ENCODE data around the gene UROC1.

UROC1 gene

DNA sequence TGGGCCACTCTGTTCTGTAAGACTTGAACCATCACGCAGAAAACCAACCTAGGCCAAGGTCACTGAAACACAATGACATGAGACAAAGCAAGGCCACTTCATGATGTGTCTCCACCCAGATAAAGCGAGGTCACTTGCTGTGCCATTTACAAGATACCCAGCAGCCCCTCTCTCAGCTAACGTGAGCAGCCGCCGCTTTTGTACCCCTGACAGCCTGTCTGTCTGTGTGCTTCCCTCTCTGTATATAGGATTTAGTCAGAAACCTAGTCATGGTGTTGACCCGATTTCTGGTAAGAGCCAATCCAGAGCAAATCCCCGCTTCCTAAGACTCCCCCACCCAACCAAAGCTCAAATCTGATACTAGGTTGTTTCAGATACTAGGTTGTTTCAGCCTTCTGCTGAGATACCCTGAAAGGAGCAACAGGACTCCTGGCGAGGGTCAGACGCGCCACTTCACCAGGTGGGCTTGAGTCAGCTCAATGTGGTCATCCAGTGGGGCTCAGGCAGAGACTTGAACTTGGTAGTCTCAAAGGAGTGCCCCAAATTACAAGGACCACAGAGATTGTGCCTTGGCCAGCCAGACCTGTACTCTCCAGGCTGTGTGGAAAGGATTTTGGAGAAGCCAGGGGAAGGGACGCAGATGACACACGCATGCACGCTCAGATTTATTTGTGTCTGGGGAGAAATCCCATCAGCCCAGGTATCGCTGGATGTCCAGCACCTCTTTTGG, 38.8 kb downstream of the UROC1 start:
- no peak for DNase-seq (ENCODE audit: low spot score)

DNA sequence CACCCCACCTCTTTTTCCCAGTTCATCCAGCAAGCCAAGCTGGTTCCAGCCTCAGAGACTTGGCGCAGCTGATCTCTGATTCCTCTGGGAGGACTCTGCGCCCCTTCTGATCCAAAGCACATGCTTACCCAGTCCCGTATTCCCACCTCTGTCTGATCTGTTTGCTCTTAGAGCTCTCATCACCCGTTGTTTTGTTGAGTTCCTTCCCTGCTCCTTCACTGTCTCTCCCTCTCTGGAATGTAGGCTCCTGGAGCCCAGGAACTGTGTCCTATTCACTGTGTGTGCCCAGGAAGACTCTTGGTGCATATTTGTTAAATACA, 40.6 kb downstream of the UROC1 start:
- no peak for DNase-seq (ENCODE audit: low spot score)

DNA sequence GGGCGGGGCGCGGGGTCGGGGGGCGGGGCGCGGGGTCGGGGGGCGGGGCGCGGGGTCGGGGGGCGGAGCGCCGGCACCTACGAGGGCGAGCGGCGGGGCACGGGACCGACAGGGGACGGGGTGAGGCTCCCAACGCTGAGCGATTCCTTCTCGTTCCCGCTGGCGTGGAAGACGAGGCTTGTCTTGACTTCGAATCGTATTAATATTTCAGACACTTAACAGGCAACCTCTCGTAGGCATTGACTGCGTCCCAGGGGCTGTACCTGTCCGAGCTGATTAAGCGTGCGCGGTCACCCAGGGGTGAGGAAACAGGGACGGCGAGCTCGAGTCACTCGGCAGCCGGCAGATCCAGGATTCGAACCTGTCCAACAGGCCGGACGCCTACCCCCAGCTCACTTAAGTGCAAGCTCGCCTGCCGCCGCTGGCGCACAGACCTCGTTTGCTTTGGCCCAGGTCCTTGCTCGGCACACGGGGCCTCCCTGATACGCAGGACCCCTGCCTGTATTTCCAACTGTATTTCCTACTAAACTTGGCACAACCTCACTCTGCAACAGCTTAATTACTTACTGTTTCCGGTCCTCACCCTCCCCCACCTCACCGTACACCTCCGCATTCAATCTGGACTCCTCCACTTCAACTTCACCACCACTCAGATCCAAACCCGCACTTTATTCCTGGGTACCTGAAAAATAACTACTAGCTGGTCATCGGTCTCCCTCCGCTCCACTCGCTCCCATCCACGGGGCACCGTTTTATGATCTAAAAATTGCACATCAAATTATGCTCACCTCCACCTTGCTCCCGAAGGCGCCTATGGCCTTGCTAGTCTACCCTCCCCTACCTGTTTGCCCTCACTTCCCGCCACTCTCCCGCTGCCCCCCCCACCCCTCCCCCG, 41.2 kb downstream of the UROC1 start:
- DNase-seq (ENCODE audit: low spot score) = peak; percentile 65

DNA sequence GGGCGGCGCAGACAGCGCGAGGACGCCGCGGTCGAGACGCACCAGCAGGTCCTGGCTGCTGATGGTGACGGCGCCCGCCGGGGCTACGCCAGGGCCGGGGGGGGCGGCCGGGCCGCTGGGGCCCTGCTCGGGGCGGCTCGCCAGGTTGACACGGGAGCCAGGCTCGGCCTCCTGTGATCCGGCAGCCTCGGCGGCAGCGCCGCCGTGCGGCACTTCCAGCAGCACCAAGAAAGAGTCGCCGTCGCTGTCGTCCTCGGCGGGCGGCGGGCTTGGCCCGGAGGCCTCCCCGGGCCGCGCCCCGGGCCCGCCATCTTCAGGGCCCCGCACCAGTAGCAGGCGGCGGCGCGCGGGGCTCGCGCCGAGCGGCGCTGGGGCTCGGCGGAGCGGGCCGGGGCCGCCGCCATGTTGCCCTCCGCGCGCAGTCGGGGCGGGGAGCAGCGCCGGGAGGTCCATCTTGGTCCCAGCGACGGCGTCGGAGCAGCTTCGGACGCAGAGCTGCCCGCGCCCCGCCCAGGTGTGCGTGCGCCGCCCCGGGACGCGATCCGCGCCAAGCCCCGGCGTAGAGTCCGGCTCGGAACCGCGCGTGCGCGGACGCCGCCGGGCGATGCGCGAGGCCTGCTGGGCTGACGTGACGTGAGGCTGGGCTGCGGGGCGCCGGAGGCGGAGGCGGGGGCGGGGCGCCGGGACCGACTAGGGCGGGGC, 42.0 kb downstream of the UROC1 start, which contains the start of gene ZXDC:
Gene ZXDC, minus strand, starts transcription at position 479 of the 702 bp plus-strand sequence. Its CDS starts 26 bp downstream, at position 453.
- DNase-seq (ENCODE audit: low spot score) = peak; percentile 93

DNA sequence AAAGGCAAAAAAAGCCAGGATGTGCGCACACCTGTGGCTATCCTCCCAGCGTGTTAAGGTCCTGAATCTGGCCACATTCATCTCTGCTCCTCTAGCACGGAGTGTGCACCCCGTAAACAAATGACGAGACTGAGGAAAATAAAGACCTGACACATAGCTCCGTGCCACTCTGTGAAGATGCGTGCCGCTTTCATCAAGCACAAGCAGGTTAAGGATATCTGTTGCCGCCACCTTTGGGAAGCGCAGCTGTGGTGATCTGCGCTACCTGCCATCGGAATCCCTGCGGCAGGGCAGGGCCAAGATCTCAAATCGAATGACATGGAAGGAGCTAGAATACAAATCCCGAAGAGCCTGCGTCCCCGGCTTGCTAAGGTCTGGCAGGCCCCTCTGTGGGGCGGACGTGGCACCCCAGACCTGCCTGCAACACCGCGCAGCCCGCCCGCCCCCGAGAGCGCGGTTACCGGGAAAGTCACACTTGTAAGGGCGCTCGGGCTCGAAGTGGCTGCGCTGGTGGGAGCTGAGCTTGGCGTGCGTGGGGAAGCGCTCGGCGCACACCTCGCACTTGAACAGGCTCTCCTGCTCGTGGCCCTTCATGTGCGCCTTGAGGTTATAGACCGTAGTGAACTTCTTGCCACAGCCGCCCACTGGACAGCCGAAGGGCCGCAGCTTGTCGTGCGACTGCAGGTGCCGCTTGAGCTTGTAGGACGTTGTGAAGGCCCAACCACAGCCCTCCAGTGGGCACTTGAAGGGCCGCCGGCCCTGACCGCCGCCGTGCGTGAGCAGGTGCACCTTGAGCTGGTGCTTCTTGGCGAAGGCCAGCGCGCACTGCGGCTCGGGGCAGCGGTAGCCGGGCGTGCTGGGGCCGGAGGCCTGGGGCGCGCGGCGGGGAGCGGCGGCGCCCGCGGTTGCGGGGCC, 42.8 kb downstream of the UROC1 start:
- DNase-seq (ENCODE audit: low spot score) = no peak

DNA sequence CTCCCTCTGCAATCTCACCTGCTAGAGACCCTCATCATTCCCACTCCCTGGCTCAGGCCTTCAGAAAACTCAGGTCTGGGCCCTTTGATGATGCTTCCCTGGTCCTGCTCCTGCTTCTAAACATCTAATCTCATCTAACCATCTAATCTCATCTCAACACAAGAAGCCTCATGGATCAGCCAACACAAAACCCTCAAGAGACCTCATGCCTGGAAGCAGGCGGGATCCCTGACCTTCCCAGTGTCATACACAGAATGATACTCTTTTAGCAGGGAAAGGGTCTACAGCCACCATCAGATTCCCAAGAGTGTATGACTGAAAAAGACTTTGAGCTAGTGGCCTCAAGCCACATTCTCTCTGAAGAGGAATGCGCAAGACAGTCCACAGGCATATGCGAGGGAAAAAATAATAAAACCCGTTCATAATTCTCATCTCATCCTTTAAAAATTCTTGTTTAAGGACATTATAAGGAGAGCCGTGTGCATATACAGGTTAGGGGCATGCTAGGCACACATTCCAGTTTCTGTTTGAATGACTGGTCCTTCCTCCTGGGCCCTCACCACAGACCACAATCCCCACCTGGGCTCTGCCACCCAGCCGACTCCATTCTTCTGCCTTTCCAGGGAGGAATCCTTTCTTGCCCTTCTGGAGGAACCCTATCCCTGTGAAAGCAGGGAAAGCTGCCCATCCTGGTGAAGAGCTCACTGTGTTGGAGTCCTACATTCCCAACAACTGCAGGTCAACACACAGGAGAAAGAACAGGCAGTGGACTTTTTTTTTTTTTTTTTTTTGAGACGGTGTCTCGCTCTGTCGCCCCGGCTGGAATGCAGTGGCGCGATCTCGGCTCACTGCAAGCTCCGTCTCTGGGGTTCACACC, 44.0 kb downstream of the UROC1 start:
- no peak for DNase-seq (ENCODE audit: low spot score)

DNA sequence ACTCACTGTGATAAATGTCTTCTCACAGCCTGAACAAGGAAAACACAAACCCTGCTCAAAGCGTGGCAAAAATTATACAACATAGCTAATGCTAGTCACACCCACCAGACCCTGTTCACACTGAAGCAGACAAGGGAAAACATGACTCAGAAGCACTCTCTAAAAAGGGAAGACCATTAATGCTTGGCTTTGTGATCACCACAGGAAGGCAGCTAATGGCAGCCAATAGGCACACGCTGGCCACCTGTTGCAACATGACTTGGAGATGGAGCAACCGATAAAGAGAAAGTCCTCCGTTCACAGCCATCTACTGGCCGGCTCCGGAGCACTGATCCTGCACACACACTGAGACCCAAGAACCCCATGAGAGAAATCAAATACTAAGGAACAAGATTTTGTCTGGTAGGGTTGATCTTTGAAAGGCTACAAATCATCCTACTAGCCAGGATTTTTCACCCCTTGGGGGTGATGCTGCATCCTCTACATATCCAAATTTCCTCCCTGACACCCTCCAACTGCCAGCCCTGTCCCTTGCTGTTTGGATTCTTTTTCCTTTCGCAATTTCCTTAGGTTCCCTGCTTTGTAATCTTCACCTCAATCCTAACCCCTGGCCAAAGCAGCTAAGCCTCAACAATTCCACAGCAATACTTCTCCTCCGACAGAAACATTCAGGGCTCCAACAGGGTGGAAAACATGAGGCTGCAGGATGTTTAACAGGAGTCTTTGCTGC, 45.1 kb downstream of the UROC1 start:
- DNase-seq (ENCODE audit: low spot score) = peak; percentile 37

DNA sequence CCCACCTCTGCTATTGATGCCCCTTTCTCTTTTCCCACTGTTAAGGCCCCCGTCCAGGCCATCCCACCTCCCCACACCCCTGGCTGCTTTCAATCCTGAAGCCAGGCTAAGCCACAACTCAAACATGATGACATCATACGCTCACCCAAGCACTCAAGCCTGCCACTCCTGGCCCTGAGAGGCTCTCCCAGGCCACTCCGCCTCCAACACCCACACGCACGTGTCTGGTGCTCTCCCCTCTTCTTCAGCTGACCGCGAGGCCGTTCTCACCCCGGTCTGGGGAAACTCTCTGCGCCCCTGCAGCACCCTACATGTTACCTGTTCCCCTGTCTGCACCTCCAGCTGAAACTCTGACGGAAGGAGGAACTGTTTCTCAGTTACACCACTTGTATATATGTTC, 48.1 kb downstream of the UROC1 start:
- no peak for DNase-seq (ENCODE audit: low spot score)

DNA sequence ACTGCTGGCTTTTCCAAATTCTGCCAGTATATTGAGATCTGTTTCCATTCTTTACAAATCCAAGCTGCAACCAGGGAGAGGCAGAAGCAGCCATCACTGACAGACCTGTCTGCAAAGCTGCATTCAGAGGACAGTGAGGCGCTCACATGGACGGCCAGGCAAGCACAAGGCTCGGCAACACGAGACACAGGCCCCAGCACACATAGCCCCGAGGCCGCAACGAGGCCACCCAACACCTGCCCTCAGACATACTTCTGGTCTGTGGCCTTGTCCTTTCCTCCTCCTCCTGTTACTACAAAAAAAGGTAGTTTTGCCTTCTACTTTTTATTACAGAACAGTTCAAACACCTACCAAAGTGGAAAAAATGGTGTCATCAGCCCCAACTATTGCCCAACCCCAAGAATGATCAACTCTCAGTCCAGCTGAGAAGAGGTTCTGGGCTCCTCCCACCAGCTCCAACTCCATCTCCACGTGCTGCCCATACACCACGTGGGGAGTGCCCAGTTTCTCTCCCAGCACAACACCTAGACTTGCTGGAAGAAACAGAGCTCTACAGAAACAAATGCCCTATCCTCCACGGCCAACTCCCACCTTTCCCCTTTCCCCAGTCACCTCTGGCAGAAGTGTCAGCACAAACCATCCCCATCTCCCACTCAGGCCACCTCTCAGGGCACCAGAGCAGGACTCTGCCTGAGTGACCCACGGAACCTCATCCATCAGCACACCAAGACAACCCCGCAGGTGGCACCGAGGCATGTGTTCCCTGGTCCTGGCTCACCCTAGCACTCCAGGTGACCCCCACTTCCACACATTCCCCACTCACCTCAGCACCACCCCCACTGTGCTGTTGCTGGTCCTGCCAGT, 49.3 kb downstream of the UROC1 start:
- DNase-seq (ENCODE audit: low spot score) = no peak

DNA sequence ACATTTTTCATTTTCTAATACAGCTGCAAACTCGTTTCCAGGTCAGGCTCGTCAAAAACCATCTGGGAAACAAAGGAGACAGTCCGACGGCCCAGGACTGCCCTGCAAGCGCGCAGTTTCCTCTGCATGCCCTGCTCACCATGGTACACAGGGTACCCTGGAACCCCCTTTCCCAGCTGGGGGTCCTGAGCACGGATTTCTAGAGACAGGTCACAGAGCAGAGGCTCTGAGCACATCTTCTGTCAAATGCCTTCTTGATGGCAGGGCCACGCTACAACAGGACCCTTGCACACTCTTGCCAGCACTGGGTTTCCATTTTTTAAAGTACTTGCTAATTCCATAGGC, 50.0 kb downstream of the UROC1 start:
- no peak for DNase-seq (ENCODE audit: low spot score)

DNA sequence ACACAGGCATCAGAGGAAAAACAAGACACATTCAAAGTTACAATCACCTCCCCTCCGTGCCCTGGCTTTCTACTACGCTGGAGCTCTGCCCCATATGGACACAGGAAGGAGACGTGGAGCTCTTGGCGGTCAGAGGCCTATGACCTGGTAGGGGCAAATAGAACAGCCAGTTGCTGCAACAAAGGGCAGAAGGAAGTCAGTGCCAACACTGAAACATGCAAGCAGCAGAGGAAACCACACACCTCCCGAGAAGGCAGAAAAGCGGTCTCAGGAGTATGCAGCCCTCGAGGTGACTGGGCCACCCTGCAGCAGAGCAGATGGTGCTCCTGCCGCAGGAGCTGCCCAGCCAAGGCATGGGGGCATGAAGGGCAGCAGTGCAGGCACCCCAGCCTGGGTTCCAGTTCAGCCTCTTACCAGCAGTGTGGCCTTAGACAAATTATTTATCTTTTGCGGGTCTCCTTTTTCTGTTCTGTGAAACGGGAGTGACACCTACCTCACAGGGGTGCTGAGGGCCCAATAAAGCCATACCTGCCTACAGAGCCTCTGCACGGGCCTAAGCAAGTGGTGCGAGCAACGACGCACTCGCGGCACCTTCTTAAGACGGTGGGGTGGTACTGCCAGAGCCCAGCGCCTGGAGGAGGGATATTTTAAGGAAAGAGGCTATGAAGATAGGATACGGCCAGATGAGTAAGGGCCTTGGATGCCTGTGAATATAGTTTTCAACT, 50.5 kb downstream of the UROC1 start:
- DNase-seq (ENCODE audit: low spot score) = no peak

DNA sequence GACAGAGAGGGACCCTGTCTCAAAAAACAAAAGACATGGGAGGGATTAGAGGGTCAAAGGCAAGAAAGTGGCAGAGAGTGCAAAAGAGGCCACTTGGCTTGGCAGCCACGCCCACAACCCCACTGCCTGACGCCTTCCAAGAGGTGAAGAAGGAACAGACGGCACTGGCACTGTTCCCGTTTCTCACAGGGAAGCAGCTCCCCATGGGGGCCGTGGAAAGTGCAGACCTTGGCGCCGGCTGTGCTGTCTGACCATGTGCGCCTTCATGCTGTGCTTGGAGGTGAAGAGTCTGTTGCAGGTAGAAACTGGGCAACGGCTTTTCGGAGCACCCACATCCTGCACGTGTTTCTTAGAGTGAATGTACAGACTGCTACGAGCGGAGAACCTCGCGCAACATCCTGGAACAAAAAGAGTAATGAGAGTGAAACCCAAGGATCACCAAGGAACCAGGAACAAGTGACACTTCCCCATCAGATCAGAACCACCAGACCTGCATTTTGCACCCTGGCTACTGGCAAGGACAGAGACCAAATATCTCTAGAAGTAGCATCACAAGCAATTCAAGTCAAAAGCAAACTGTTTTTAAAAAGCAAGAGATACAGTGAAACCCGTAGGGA, 51.5 kb downstream of the UROC1 start:
- no peak for DNase-seq (ENCODE audit: low spot score)

DNA sequence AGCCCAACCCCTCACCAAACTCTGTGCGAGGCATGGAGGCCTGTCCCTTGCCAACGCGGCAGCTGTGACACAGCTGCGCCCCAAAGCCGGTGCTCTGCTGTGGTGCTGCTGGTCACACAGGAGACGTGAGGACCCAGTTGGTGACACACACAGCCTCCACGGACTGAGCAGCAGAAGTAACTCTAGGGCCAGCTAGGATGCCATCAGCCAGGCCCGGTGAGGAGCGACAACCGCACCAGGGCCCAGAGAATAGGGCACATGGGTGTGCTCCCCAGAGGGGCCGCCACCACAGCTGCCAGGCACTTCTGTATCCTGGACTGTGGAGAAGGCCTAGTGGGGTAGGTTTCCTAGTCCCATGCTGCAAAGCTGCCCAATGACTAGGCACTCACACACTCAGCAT, 52.6 kb downstream of the UROC1 start:
- no peak for DNase-seq (ENCODE audit: low spot score)

DNA sequence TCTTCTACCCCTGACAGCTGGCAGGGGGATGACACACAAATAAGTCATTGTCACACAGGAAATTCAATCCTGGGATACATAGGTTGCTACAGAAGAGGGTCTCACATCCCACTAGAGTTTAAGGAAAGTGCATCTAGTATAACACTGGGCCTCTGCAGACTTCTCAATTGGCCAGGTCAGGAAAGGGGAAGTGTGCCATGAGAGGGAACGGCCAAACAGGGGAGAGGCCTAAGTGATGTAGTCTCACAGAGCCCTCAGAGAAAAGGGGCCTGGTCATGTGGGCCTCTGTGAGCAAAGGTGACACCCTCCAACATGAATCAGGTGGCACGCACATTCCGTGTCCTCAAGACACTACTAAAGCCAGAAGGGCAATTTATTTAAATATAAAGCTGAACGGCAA, 53.1 kb downstream of the UROC1 start:
- DNase-seq (ENCODE audit: low spot score) = no peak

DNA sequence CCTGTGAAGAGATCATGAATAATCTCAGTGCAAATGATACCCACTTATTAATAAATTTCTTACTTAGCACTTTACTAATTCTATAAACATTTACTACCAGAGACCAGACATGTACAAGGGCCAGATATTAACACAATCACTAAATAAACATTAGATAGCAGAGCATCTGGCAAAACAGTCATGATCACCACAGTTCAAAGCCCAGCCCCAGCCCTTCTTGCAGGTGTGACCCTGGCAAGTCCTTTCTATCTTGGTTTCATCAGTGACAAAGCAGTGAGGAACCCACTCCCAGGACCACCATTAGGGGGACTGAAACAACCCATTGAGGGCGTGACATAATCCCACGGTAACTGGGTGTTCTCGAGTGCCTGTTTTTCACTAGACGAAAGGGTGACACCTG, 53.5 kb downstream of the UROC1 start:
- no peak for DNase-seq (ENCODE audit: low spot score)

DNA sequence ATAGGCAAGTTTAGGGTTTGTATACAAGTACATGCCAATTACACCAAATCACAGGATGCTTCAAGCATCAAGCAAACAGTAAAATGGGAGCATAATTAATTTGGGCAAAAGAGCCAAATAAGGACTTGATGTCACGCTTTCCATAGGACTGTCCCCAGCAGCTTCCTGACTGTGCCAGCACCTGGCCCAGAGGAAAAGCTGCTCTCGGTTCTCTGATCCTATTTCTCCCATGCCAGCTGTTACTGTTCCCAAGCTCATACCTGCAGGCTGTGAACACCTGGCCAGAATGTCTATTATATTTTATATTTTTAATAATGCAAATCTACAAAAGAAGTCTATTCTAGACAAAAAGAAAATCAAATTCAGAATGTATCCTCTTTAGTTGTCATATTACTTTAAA, 54.1 kb downstream of the UROC1 start:
- DNase-seq (ENCODE audit: low spot score) = no peak

DNA sequence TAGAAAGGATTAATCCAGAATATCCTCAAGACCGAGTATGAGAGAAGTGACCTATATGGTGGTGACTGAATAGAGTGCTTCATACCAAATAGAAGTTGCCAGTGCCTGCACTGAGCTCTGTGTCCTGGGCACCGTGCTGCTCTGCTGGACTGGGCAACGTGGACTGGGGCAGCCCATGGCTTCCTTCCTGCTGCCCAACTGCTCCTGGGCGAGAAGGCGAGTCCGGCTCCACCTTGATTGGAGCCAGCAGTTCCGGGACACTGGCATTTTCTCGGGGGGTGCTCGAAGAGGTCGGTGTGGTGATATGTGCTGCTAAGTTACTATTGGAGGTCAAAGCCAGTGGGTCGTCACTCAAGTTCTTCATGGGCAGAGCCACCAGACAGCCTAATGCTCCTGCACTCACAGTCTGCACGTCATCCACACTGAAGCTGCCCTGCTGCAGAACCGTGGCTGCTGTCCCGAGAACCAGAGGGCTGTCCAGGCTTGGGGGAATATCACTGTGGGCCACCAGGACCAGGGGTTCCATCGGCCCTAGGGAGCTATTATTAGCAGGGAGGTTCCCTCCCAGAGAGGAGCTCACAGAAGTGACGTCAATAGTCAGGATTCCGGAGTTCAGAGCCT, 56.0 kb downstream of the UROC1 start:
- DNase-seq (ENCODE audit: low spot score) = no peak

DNA sequence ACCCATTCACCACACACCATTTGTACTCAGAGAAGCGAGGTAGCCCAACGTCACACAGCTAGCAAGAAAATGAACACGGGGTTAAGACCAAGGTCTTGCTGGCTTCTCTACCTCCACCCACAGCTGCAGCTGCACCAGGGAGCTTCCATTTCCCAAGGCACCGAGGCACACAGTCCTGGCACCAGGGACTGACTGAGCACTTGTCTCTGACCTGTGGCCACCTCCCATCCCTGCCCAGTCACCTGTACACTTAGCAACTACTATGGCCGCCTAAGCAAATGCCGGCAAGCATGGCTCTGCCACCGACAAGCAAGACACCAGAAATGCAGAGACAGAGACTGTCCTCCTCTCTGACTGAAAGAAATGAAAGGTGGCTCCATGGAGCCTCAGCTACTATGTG, 57.2 kb downstream of the UROC1 start:
- DNase-seq (ENCODE audit: low spot score) = no peak

All from putamen (tissue), 1 donor.